WTC11 (cell line): ENCODE results near the gene LRP1. TPM values are rescaled to one million over a fixed set of nuclear protein-coding genes. Genes with fewer than 3 reads are reported as not detected.

ENCODE experiments used
- ATAC-seq: fragments of 200-7000 bp; cut with Tn5 transposase; 2 replicates; pipeline ENCODE4 v1.10.0; 2021; ENCODE audit warnings: mild to moderate bottlenecking, moderate library complexity
- CTCF ChIA-PET: fragments of 300-600 bp; sonication (Branson Sonifier 250); formaldehyde crosslinking; loops from one replicate; lab custom pipeline; 2021; ENCODE audit warnings: antibody characterized with exemption; lab: Charles Lee
- POLR2A ChIA-PET: fragments of 350-600 bp; sonication (Branson Sonifier 250); formaldehyde crosslinking; loops from one replicate; lab custom pipeline; 2021; ENCODE audit warnings: antibody characterized with exemption; lab: Charles Lee
- DNase-seq: peaks from one replicate; pipeline ENCODE4 v3.0.0; 2021; ENCODE audit warnings: low spot score
- H3K27ac Mint-ChIP-seq: 2 replicates; pipeline ENCODE4 v1.8.0; 2021; ENCODE audit warnings: mixed read lengths
- H3K27me3 Mint-ChIP-seq: 2 replicates; pipeline ENCODE4 v1.8.0; 2021; ENCODE audit warnings: low read depth, mild to moderate bottlenecking, moderate library complexity, mixed read lengths
- H3K36me3 Mint-ChIP-seq: 2 replicates; pipeline ENCODE4 v1.8.0; 2021; ENCODE audit warnings: mixed read lengths
- H3K4me1 Mint-ChIP-seq: 2 replicates; pipeline ENCODE4 v1.8.0; 2022; ENCODE audit warnings: mixed read lengths
- H3K4me3 Mint-ChIP-seq: 2 replicates; pipeline ENCODE4 v1.8.0; 2021; ENCODE audit warnings: mild to moderate bottlenecking, moderate library complexity, mixed read lengths
- H3K9me3 Mint-ChIP-seq: 2 replicates; pipeline ENCODE4 v1.8.0; 2021; ENCODE audit warnings: mixed read lengths
- ATF2 ChIP-seq: sonication (generic); formaldehyde crosslinking; IDR thresholded peaks from 2 replicates; pipeline ENCODE4 v1.8.1; 2022; ENCODE audit warnings: low read depth, missing genetic modification reagents, borderline replicate concordance
- ATF6 ChIP-seq: sonication (generic); formaldehyde crosslinking; IDR thresholded peaks from 2 replicates; pipeline ENCODE4 v1.8.1; 2023; ENCODE audit warnings: mild to moderate bottlenecking, missing genetic modification reagents
- CBFB ChIP-seq: sonication (generic); formaldehyde crosslinking; IDR thresholded peaks from 2 replicates; pipeline ENCODE4 v1.8.1; 2022; ENCODE audit warnings: mild to moderate bottlenecking, low read depth, missing genetic modification reagents
- FOXK1 ChIP-seq: sonication (generic); formaldehyde crosslinking; IDR thresholded peaks from 2 replicates; pipeline ENCODE4 v1.8.0; 2022; ENCODE audit warnings: mild to moderate bottlenecking, moderate library complexity, missing genetic modification reagents
- IRF2 ChIP-seq: sonication (generic); formaldehyde crosslinking; IDR thresholded peaks from 2 replicates; pipeline ENCODE4 v1.8.0; 2022; ENCODE audit warnings: low read depth, missing genetic modification reagents, borderline replicate concordance
- JUN ChIP-seq: sonication (generic); formaldehyde crosslinking; IDR thresholded peaks from 2 replicates; pipeline ENCODE4 v1.8.0; 2023; ENCODE audit warnings: mild to moderate bottlenecking, missing genetic modification reagents
- NFATC4 ChIP-seq: fragments of 250-450 bp; sonication (Bioruptor Pico); IDR thresholded peaks from 2 replicates; pipeline ENCODE4 v1.9.0; 2021; ENCODE audit warnings: mild to moderate bottlenecking
- NFYB ChIP-seq: sonication (generic); formaldehyde crosslinking; conservative IDR thresholded peaks from 2 replicates; pipeline ENCODE4 v1.8.0; 2022; ENCODE audit warnings: low read depth, missing genetic modification reagents
- NR1H2 ChIP-seq: sonication (generic); formaldehyde crosslinking; IDR thresholded peaks from 2 replicates; pipeline ENCODE4 v1.9.0; 2021; ENCODE audit warnings: mild to moderate bottlenecking, moderate library complexity, missing genetic modification reagents
- RORB ChIP-seq: fragments of 250-450 bp; sonication (Bioruptor Pico); IDR thresholded peaks from 2 replicates; pipeline ENCODE4 v1.9.0; 2021; ENCODE audit warnings: mild to moderate bottlenecking
- SMAD3 ChIP-seq: sonication (generic); formaldehyde crosslinking; IDR thresholded peaks from 2 replicates; pipeline ENCODE4 v1.8.0; 2022; ENCODE audit warnings: missing genetic modification reagents, mild to moderate bottlenecking, borderline replicate concordance
- SOX15 ChIP-seq: fragments of 250-450 bp; sonication (Bioruptor Pico); IDR thresholded peaks from 2 replicates; pipeline ENCODE4 v1.9.0; 2021; ENCODE audit warnings: mild to moderate bottlenecking
- SP1 ChIP-seq: sonication (generic); formaldehyde crosslinking; conservative IDR thresholded peaks from 2 replicates; pipeline ENCODE4 v1.8.1; 2022; ENCODE audit warnings: missing genetic modification reagents
- TCF7 ChIP-seq: sonication (generic); formaldehyde crosslinking; IDR thresholded peaks from 2 replicates; pipeline ENCODE4 v1.8.0; 2022; ENCODE audit warnings: mild to moderate bottlenecking, low read depth, missing genetic modification reagents, moderate library complexity
- TEAD4 ChIP-seq: sonication (generic); formaldehyde crosslinking; IDR thresholded peaks from 2 replicates; pipeline ENCODE4 v1.8.0; 2022; ENCODE audit warnings: mild to moderate bottlenecking, missing genetic modification reagents
- USF1 ChIP-seq: sonication (generic); formaldehyde crosslinking; IDR thresholded peaks from 2 replicates; pipeline ENCODE4 v1.8.0; 2022; ENCODE audit warnings: mild to moderate bottlenecking, missing genetic modification reagents
- ZBTB21 ChIP-seq: sonication (generic); formaldehyde crosslinking; IDR thresholded peaks from 2 replicates; pipeline ENCODE4 v1.8.1; 2023; ENCODE audit warnings: mild to moderate bottlenecking, missing genetic modification reagents, borderline replicate concordance
- ZNF263 ChIP-seq: sonication (generic); formaldehyde crosslinking; IDR thresholded peaks from 2 replicates; pipeline ENCODE4 v1.8.1; 2022; ENCODE audit warnings: low read depth, mild to moderate bottlenecking, moderate library complexity, missing genetic modification reagents
- ZNF281 ChIP-seq: sonication (generic); formaldehyde crosslinking; IDR thresholded peaks from 2 replicates; pipeline ENCODE4 v1.8.0; 2023; ENCODE audit warnings: mild to moderate bottlenecking, missing genetic modification reagents
- ZNF396 ChIP-seq: fragments of 250-450 bp; sonication (Bioruptor Pico); IDR thresholded peaks from 2 replicates; pipeline ENCODE4 v1.8.0; 2021; ENCODE audit warnings: mild to moderate bottlenecking, moderate library complexity, borderline replicate concordance
- ZNF423 ChIP-seq: fragments of 250-450 bp; sonication (Bioruptor Pico); IDR thresholded peaks from 2 replicates; pipeline ENCODE4 v2.1.2; 2022; ENCODE audit warnings: mild to moderate bottlenecking, moderate library complexity
- total RNA-seq: library from RNA; stranded (reverse); gene quantifications from 3 replicates; pipeline ENCODE4 v1.2.3, GENCODE V29; 2021

The LRP1 gene
- total RNA-seq, 1 experiment from 2014 or later = 120 TPM

GRCh38 chr12:57247041-57247440 lies 118.8 kb downstream of the LRP1 start:
- TF ChIP-seq ZNF281 (no peak), RORB (CRISPR knock-in tag) (no peak)
- H3K36me3 Mint-ChIP-seq = no peaks in the 10 kb centered on the region
- CTCF ChIA-PET = interaction anchor here (0.6 to 18.5 kb wide), 21 partner anchors 8 to 245 kb away, joined by 3 to 660 read pairs (median 5); partner anchors contain the start of genes GLI1, INHBE, LRP1 and NXPH4
- H3K27ac Mint-ChIP-seq = peak overlapping the region; percentile 88
- peaks cover 23% of the 10 kb centered on the region for H3K27me3 Mint-ChIP-seq
- DNase-seq (no peak), ATAC-seq (no peak)
- H3K4me1 Mint-ChIP-seq = peaks cover 60% of the 10 kb centered on the region
- POLR2A ChIA-PET = interaction anchor here (1.2 to 1.4 kb wide), 2 partner anchors 206 to 212 kb away, joined by 3 to 4 read pairs; no protein-coding TSS in a partner anchor
- no peaks in the 10 kb centered on the region for H3K9me3 Mint-ChIP-seq
- no peak overlapping the region for H3K4me3 Mint-ChIP-seq

- H3K27me3 Mint-ChIP-seq = peaks cover 10% of the 10 kb centered on the region
- peaks cover 50% of the 10 kb centered on the region for H3K4me1 Mint-ChIP-seq
- TF ChIP-seq ZNF396 (CRISPR knock-in tag) (no peak), NR1H2 (CRISPR knock-in tag) (no peak), TCF7 (no peak), FOXK1 (CRISPR knock-in tag) (no peak), TEAD4 (CRISPR knock-in tag) (no peak), SMAD3 (CRISPR knock-in tag) (no peak), ATF2 (CRISPR knock-in tag) (no peak), ZNF423 (CRISPR knock-in tag) (no peak), RORB (CRISPR knock-in tag) (no peak), IRF2 (CRISPR knock-in tag) (no peak), SOX15 (CRISPR knock-in tag) (no peak), ATF6 (CRISPR knock-in tag) (no peak), JUN (no peak), NFYB (CRISPR knock-in tag) (no peak), ZBTB21 (CRISPR knock-in tag) (no peak), SP1 (no peak), USF1 (no peak), ZNF263 (no peak), NFATC4 (CRISPR knock-in tag) (no peak), CBFB (CRISPR knock-in tag) (no peak)
- CTCF ChIA-PET = interaction anchor here (0.6 to 18.5 kb wide), 15 partner anchors 10 to 211 kb away, joined by 3 to 660 read pairs (median 8); partner anchors contain the start of genes GLI1, INHBE and SHMT2
- no peak overlapping the region for H3K4me3 Mint-ChIP-seq
- H3K27ac Mint-ChIP-seq = peak overlapping the region; percentile 11; the same call in 1 of the 2 replicates
- no peaks in the 10 kb centered on the region for H3K36me3 Mint-ChIP-seq
- DNase-seq = peak; percentile 7
- peak; percentile 6; the same call in 1 of the 2 replicates for ATAC-seq
- POLR2A ChIA-PET = interaction anchor here (0.6 to 1.0 kb wide), 2 partner anchors 23 to 206 kb away, joined by 3 to 4 read pairs; partner anchors contain the start of gene INHBE
- no peaks in the 10 kb centered on the region for H3K9me3 Mint-ChIP-seq
Measured at GRCh38 chr12:57248934-57249742, 120.9 kb downstream of the LRP1 start.
